GM19397 (cell line): ENCODE results near the gene CCDC60.

Experiments used
- ATAC-seq: cut with Tn5 transposase; IDR thresholded peaks from one replicate; pipeline ENCODE4 v1.9.1; 2021; ENCODE audit warnings: mild to moderate bottlenecking, moderate library complexity; ENCODE audit not compliant: unreplicated experiment

The CCDC60 gene

GRCh38 chr12:119501052-119501451, 166.5 kb downstream of the CCDC60 start:
- ATAC-seq, result no peak

- no peak for ATAC-seq
Observed at GRCh38 chr12:119505001-119505400, 170.5 kb downstream of the CCDC60 start.

- no peak for ATAC-seq
Observed at GRCh38 chr12:119512772-119513497, 178.4 kb downstream of the CCDC60 start.

GRCh38 chr12:119528241-119528640, 193.7 kb downstream of the CCDC60 start:
- ATAC-seq, result no peak

- ATAC-seq, result no peak
Observed at GRCh38 chr12:119540476-119540875, 205.9 kb downstream of the CCDC60 start.

GRCh38 chr12:119544765-119545625, 210.5 kb downstream of the CCDC60 start:
- ATAC-seq, result no peak

- no peak for ATAC-seq
Observed at GRCh38 chr12:119546340-119546739, 211.8 kb downstream of the CCDC60 start.

- no peak for ATAC-seq
Observed at GRCh38 chr12:119547001-119547400, 212.5 kb downstream of the CCDC60 start.

GRCh38 chr12:119556854-119557253, 222.3 kb downstream of the CCDC60 start:
- no peak for ATAC-seq

- no peak for ATAC-seq
Observed at GRCh38 chr12:119565404-119565803, 230.9 kb downstream of the CCDC60 start.

GRCh38 chr12:119570771-119571170, 236.2 kb downstream of the CCDC60 start:
- no peak for ATAC-seq

- ATAC-seq, result no peak
Observed at GRCh38 chr12:119573086-119573485, 238.6 kb downstream of the CCDC60 start.

- ATAC-seq, result no peak
Observed at GRCh38 chr12:119574255-119574654, 239.7 kb downstream of the CCDC60 start.

- ATAC-seq, result no peak
Observed at GRCh38 chr12:119576118-119576810, 241.7 kb downstream of the CCDC60 start.

GRCh38 chr12:119576915-119577314, 242.4 kb downstream of the CCDC60 start:
- ATAC-seq, result no peak

GRCh38 chr12:119578112-119578511, 243.6 kb downstream of the CCDC60 start:
- ATAC-seq, result no peak

- no peak for ATAC-seq
Observed at GRCh38 chr12:119589097-119589496, 254.6 kb downstream of the CCDC60 start.

GRCh38 chr12:119589634-119590033, 255.1 kb downstream of the CCDC60 start:
- no peak for ATAC-seq
